Activated T-helper 1 cell treated with Interleukin-2 at 50 U/mL for 16 hours (primary cell): Measurements from ENCODE around the gene TSPAN1.
"Not testable (repeated sequence)": the region's sequence is repeated elsewhere in the genome, so short reads cannot be mapped to it uniquely, and the experiment has no call there.

Experiments
- DNase-seq: peaks from one replicate; pipeline ENCODE4 v3.0.0-alpha.2; 2020; ENCODE audit warnings: low read depth

Gene TSPAN1

GRCh38 chr1:46219551-46220520, 44.9 kb downstream of the TSPAN1 start:
- DNase-seq, result no peak

- no peak for DNase-seq
These were observed 45.9 kb downstream of the TSPAN1 start for GRCh38 chr1:46220808-46221207.

GRCh38 chr1:46221749-46222148, 46.9 kb downstream of the TSPAN1 start:
- DNase-seq, result no peak

- not testable (repeated sequence) for DNase-seq
These were observed 48.2 kb downstream of the TSPAN1 start for GRCh38 chr1:46223055-46223454.

GRCh38 chr1:46223472-46223943, 48.6 kb downstream of the TSPAN1 start:
- DNase-seq, result no peak

GRCh38 chr1:46224966-46225365, 50.1 kb downstream of the TSPAN1 start:
- DNase-seq, result no peak

- DNase-seq, result not testable (repeated sequence)
These were observed 56.3 kb downstream of the TSPAN1 start for GRCh38 chr1:46231231-46231630.
